Kidney capillary endothelial cell (primary cell): Measurements from ENCODE around the gene AGTR1.

Experiments used
- DNase-seq: peaks from one replicate; pipeline ENCODE4 v3.0.0-alpha.2; 2018; ENCODE audit warnings: low spot score

AGTR1 gene

GRCh38 chr3:148697306-148698189, at the start of gene AGTR1:
Gene AGTR1 (plus strand): TSS chr3:148697903. CDS start chr3:148741036, 43,133 bp downstream.
- peak; percentile 9 for DNase-seq

GRCh38 chr3:148648685-148649352, 48.9 kb upstream of the AGTR1 start:
- no peak for DNase-seq

DNA sequence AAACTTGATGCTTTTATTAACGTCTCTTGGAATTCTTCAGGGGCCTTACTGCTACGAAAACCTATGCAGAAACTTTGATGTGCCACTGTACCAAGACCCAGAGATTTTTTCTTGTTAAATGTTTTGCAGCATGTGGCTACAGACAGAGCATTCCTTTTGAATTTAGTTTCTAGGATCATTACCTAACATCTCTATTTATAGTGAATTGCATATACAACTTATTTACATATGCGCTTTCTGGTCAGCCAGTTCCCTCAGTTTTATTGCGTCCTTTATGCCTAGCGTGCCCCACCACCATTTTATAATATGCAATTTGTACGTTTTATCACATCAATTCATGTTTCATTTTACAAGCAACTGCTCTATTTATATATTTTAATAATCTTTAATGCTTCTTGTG, 46.2 kb upstream of the AGTR1 start:
- no peak for DNase-seq

- no peak for DNase-seq
Observed at GRCh38 chr3:148654433-148654832, 43.3 kb upstream of the AGTR1 start.

DNA sequence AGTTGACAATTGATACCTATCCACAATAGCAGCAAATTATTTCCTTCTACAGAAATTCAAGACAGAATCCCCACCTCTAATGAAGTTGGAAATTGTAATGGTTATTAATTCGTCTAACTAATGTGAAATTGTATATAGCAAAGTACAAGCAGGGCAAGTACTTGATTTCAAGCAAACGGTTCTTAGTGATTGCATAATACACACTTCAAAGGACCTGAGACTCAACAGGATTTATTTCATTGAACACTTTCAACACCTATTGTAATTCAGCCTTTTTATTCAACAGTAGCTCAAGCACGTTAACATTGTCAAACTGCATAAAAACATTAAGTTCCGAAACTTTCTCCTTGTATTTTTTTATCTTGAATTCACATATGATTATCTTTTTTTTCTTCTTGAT, 40.2 kb upstream of the AGTR1 start:
- no peak for DNase-seq

GRCh38 chr3:148659512-148659911, 38.2 kb upstream of the AGTR1 start:
- DNase-seq, result no peak

DNA sequence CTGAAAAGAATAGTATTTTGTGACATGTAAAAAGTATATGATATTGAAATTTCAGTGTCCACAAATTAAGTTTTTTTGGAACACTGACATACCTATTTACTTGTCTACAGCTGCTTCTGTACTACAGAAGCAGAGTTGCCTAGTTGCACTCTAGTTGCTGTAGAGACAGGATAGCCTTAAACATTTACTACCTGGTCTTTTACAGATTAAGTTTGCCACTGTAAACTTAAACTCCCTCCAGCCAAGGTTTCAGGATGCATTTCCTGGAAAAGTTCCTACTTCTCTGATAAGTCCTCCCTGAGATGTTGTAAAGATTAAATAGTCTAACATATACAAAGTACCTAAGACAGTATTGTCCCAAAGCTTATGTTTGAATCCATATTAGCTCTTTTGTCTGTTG, 17.4 kb upstream of the AGTR1 start:
- no peak for DNase-seq

DNA sequence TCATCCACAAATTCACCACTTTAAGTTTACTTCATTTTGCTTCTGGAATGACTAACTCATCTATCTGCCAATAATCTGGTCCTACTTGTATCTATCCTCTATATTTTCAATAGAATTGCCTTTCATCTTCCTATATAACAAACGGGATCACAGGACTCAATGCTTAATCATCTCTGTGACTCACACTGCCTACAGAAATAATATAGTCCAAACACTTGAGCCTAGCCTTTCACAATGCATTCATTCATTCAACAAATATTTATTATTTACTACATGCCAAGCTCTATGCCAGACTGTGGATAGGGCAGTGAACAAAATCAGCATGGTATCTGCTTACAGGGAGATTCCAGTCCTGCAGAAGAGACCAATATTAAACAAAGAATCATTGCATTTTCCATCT, 16.6 kb upstream of the AGTR1 start:
- no peak for DNase-seq

DNA sequence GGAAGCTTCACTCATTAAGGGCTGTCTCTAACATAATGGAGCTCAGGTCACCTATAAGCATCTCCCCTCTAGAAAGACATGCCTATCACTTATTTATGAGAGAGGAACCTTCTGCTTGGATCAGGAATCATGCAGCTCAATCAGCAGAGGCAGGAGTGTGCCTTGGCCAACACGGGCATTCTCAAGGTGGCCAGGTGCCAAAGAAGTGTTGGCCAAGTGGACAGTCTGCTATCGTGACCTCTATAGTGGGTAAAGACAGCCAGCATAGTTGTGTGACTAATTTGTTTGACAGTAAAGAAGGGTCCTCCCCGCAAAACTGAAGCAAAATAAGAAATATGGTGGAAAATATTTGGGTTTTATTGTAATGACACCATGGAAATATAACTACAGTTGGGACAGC, 14.7 kb upstream of the AGTR1 start:
- no peak for DNase-seq

DNA sequence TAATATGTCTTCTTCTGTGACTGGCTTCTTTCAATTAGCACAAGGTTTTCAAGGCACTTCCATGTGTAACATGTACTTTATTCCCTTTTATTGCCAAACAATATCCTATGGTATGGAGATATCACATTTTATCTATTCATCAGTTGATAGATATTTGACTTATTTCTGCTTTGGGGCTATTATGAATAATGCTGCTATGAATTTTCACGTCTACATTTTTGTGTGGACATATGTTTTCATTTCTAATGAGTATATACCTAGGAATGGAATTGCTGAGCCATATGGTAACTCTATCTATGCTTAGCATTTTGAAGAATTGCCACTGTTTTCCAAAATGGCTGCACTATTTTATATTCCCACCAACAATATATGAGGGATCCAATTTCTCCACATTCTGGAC, 3.6 kb upstream of the AGTR1 start:
- no peak for DNase-seq

GRCh38 chr3:148698190-148698810, 597 bp downstream of the AGTR1 start:
- no peak for DNase-seq

DNA sequence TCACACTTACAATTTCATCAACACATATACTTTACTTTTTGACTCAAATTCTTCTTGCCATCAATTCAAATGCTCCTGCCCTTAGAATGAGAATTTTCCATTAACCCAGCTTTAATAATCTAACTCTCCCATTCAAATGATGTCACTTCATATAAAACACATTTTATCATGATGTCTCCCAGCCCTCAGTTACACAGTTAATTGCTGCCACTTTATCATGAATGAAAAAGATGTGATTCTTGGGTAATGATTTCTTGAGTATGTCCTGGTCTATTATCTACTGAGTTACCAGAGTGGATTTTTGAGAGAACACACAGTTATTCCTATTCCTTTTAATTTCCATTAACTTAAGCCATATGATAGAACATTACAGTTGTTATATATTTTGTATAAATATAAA, 7.6 kb downstream of the AGTR1 start:
- DNase-seq, result no peak

DNA sequence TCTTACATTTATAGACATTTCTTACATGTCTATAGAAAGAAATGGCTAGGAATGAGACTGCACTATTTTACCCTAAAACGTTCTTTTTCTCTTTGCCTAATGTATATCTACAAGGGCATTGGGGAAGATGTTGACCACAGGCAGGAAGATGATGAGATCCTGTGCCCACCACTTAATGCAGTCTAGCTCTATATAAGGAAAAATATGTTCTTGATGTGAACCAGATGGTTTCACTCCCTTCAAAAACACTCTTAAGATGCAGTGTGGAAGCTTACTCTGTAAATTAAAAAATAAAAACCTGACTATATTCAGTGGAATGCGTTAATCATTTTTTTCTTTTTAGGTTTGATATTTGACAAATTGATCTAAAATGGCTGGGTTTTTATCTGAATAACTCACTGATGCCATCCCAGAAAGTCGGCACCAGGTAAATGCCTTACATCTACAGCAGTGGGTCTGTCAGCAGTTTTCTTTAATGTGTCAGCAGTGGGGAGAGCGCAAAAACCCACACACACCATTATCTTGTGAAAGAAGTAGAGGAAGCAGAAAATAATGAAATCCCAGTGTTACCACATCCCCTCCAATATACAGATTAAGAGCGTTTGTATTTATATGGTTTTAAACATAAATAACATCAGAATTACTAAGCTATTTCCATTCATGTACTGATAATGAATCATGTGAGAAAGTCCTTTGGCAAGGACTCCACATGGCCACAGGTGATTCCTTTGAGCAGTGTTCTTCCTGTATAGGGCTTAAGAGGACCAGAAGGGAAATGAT, 10.1 kb downstream of the AGTR1 start:
- DNase-seq, result no peak

- DNase-seq, result no peak
Observed at GRCh38 chr3:148708409-148708808, 10.7 kb downstream of the AGTR1 start.

DNA sequence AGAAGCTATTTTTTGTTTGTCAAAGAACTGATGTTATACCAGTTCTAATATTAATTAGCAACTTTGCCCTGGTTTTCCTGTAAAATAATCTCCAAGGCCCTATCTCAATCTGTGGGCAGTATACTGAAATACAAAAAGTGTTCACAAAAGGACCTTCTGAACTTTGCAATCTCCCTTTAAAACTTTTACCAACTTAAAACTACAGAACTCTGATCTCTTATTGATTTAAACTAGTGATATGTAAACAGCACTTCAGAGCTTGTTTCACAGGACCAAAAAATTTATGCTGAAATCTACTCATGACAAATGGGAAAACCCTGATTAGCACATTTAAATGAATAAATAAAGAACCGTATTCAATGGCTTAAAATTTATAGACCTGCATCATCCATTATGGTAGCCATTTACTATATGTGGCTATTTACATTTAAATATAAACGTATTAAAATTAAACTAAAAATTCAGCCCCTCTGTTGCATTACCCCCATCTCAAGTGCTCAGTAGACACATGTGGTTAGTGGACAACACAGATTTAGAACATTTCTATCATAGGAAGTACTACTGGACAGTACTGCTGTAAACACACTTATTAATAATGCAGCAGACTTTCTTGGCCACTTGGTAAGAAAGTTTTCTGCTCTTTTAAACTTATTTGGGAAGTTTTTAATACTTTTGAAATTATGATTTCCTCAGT, 12.0 kb downstream of the AGTR1 start:
- DNase-seq, result no peak

DNA sequence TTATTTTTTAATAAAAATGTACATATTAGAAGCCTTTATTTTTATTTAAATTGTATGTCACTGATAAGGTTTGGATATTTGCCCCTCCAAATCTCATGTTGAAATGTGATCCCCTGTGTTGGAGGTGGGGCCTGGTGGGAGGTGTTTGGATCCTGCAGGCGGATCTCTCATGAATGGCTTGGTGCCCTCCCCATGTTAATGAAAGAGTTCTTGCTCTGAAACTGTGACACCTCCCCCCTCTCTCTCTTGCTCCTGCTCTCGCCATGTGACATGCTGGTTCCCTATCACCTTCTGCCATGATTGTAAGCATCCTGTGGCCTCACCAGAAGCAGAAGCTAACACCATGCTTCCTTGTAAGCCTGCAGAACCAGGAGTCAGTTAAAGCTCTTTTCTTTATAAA, 13.0 kb downstream of the AGTR1 start:
- no peak for DNase-seq

DNA sequence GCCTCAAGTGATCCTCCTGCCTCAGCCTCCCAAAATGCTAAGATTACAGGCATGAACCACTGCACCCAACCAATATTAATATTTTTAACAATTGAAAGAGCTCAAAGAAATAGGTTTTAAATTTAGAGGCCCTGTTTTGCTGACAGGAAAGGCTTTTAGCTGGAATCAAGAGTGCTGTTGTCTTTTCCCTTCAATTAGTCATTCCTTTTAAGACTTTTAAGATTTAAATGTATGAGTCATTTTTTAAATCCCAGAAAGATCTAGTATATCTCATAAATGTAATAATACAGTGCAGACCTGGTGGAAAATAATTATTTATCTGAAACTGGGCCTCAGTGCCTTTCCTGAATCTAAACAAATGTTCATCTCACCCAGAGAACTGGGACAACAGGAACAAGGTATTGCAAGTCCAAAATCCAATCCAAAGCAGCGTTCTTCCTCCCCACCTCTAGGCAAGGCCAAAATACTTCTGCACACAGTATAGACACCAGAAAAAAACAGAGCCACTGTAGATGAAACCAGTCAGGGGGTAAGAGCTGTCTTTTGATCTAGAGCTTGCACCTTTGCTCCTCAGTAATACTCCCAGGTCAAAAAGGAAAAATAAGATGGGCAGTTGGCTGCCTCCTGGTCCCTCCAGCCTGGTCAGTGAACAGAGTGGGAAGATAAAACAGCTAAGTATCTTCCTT, 14.4 kb downstream of the AGTR1 start:
- DNase-seq, result no peak

DNA sequence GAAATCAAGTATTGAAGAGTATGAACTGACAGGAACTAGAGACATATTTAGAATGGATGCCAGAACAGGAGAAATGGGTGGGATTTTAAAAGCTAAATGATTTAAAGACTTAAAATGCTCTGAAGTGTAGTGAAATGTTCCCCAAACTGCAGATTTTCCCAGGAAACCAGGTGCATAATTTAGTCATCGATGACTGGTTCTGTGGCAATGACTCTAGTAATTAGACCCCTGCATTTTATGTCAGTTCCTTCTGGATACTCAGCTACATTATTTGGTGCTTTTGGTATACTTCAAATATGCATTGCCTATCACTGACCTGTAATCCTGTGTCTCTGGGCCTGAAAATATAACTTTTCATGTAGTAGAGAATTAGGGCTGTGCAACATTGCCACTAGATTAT, 16.8 kb downstream of the AGTR1 start:
- no peak for DNase-seq

DNA sequence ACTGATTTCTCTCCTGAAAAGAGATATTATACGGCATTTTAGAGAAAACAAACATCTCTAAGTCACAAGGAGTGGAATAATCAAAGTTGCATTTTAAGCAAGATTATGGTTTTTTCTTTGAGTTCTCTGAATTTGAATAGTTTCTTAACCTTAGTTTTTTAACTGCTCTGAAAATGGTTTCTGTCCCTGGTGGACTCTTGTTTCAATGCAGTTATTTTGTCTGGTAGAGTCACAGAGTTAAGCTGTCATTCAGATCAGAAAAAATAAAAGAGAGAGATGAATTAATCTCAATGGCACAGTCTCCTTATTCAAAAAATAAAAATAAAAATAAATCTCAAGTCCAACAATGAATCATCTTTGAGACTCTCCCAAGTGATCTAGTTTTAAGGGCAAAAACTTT, 19.0 kb downstream of the AGTR1 start:
- DNase-seq, result no peak

GRCh38 chr3:148717885-148718561, 20.3 kb downstream of the AGTR1 start:
- no peak for DNase-seq
